Natural killer cell treated with Interleukin-12 subunit alpha and Interleukin-12 subunit beta and Interleukin-15 and Interleukin-18, amount 100 ng/mL, for 72 hours (primary cell): ENCODE data around the gene NRF1. TPM values are rescaled to one million over a fixed set of nuclear protein-coding genes. Genes with fewer than 3 reads are reported as not detected.

ENCODE experiments used
- ATAC-seq, 2 donors: fragments of 150-1000 bp; cut with Tn5 transposase in 1 of 2; sonication (Bioruptor Pico), chemical (Tn5 transposase) in 1 of 2; 2 replicates each; pipeline ENCODE4 v1.10.0; 2021
- DNase-seq: peaks from one replicate; pipeline ENCODE4 v3.0.0; 2022; ENCODE audit warnings: low spot score
- H3K27ac Mint-ChIP-seq, 2 donors: 1 replicate in 1 of 2; 2 replicates in 1 of 2; pipeline ENCODE4 v1.8.0; 2022; ENCODE audit warnings: mixed read lengths in 2 of 2, mild to moderate bottlenecking in 1 of 2, moderate library complexity in 1 of 2
- H3K27me3 Mint-ChIP-seq, 2 donors: 1 replicate in 1 of 2; 2 replicates in 1 of 2; pipeline ENCODE4 v1.8.0; 2022; ENCODE audit warnings: mixed read lengths in 2 of 2
- H3K36me3 Mint-ChIP-seq: one replicate; pipeline ENCODE4 v1.8.0; 2022; ENCODE audit warnings: mixed read lengths
- H3K4me1 Mint-ChIP-seq, 2 donors: 1 replicate in 1 of 2; 2 replicates in 1 of 2; pipeline ENCODE4 v1.8.0; 2022; ENCODE audit warnings: low read depth in 2 of 2, mixed read lengths in 2 of 2, mild to moderate bottlenecking in 1 of 2
- H3K4me3 Mint-ChIP-seq: one replicate; pipeline ENCODE4 v1.8.0; 2022; ENCODE audit warnings: mixed read lengths
- H3K9me3 Mint-ChIP-seq: 2 replicates; pipeline ENCODE4 v1.8.0; 2022; ENCODE audit warnings: mixed read lengths
- total RNA-seq, 2 donors: library from RNA; stranded (reverse); gene quantifications; one replicate each; pipeline ENCODE4 v1.2.3, GENCODE V29; 2022

The NRF1 gene
- total RNA-seq, 2 donors from 2014 or later: 27.6 to 31.9 TPM

- no peak for ATAC-seq
Measured at GRCh38 chr7:129688503-129689222, 77.1 kb downstream of the NRF1 start.

GRCh38 chr7:129689995-129690581 is 78.6 kb downstream of the NRF1 start:
- H3K36me3 Mint-ChIP-seq: peaks cover 17% of the 10 kb centered on the region
- H3K9me3 Mint-ChIP-seq: no peaks in the 10 kb centered on the region
- H3K4me3 Mint-ChIP-seq: no peak overlapping the region
- H3K4me1 Mint-ChIP-seq: peaks cover 2 to 5% of the 10 kb centered on the region in 2 donors
- ATAC-seq (no peak), DNase-seq (no peak)
- no peaks in the 10 kb centered on the region for H3K27me3 Mint-ChIP-seq
- no peak overlapping the region for H3K27ac Mint-ChIP-seq

More at GRCh38 chr7:129688503-129689222, 77.1 kb downstream of the NRF1 start:
- Mint-ChIP-seq H3K36me3 (peaks cover 13% of the 10 kb centered on the region), H3K27ac (no peak overlapping the region), H3K4me1 (peaks cover 2 to 5% of the 10 kb centered on the region in 2 donors), H3K9me3 (no peaks in the 10 kb centered on the region), H3K27me3 (no peaks in the 10 kb centered on the region), H3K4me3 (no peak overlapping the region)
- DNase-seq: no peak

- H3K4me1 Mint-ChIP-seq: peaks cover 2 to 5% of the 10 kb centered on the region in 2 donors
- no peaks in the 10 kb centered on the region for H3K9me3 Mint-ChIP-seq
- no peaks in the 10 kb centered on the region for H3K27me3 Mint-ChIP-seq
- peaks cover 17% of the 10 kb centered on the region for H3K36me3 Mint-ChIP-seq
- no peak for DNase-seq
- H3K4me3 Mint-ChIP-seq: no peak overlapping the region
- no peak overlapping the region for H3K27ac Mint-ChIP-seq
- no peak for ATAC-seq
Measured at GRCh38 chr7:129690701-129691100, 79.2 kb downstream of the NRF1 start.

- DNase-seq (no peak), ATAC-seq (no peak)
- H3K27me3 Mint-ChIP-seq: no peaks in the 10 kb centered on the region
- H3K27ac Mint-ChIP-seq: peak overlapping the region in 1 of 2 donors; percentile 74
- peaks cover 0 to 3% of the 10 kb centered on the region in 2 donors for H3K4me1 Mint-ChIP-seq
- H3K4me3 Mint-ChIP-seq: no peak overlapping the region
- H3K9me3 Mint-ChIP-seq: no peaks in the 10 kb centered on the region
- H3K36me3 Mint-ChIP-seq: peaks cover 4% of the 10 kb centered on the region
Measured at GRCh38 chr7:129698516-129699418, 87.2 kb downstream of the NRF1 start.

GRCh38 chr7:129702316-129702715 is 90.8 kb downstream of the NRF1 start:
- no peaks in the 10 kb centered on the region for H3K27me3 Mint-ChIP-seq
- ATAC-seq: no peak
- no peak overlapping the region for H3K27ac Mint-ChIP-seq

GRCh38 chr7:129702761-129703338 is 91.3 kb downstream of the NRF1 start:
- H3K4me1 Mint-ChIP-seq: peaks cover 16 to 21% of the 10 kb centered on the region in 2 donors
- ATAC-seq (no peak), DNase-seq (no peak)
- H3K4me3 Mint-ChIP-seq: no peak overlapping the region
- no peaks in the 10 kb centered on the region for H3K36me3 Mint-ChIP-seq
- H3K9me3 Mint-ChIP-seq: no peaks in the 10 kb centered on the region
- no peak overlapping the region for H3K27ac Mint-ChIP-seq
- no peaks in the 10 kb centered on the region for H3K27me3 Mint-ChIP-seq

More at GRCh38 chr7:129702316-129702715, 90.8 kb downstream of the NRF1 start:
- Mint-ChIP-seq H3K4me3 (no peak overlapping the region), H3K36me3 (no peaks in the 10 kb centered on the region), H3K9me3 (no peaks in the 10 kb centered on the region), H3K4me1 (peaks cover 12 to 16% of the 10 kb centered on the region in 2 donors)
- no peak for DNase-seq

- H3K4me1 Mint-ChIP-seq: peaks cover 20 to 27% of the 10 kb centered on the region in 2 donors
- no peaks in the 10 kb centered on the region for H3K36me3 Mint-ChIP-seq
- no peak overlapping the region for H3K4me3 Mint-ChIP-seq
- H3K27ac Mint-ChIP-seq: no peak overlapping the region
- no peaks in the 10 kb centered on the region for H3K9me3 Mint-ChIP-seq
- ATAC-seq (no peak), DNase-seq (no peak)
- no peaks in the 10 kb centered on the region for H3K27me3 Mint-ChIP-seq
Measured at GRCh38 chr7:129703751-129704150, 92.2 kb downstream of the NRF1 start.

- H3K36me3 Mint-ChIP-seq: peaks cover 16% of the 10 kb centered on the region
- H3K9me3 Mint-ChIP-seq: no peaks in the 10 kb centered on the region
- H3K27ac Mint-ChIP-seq: no peak overlapping the region
- H3K4me1 Mint-ChIP-seq: peaks cover 16 to 27% of the 10 kb centered on the region in 2 donors
- DNase-seq: no peak
- peak overlapping the region; percentile 45 for H3K4me3 Mint-ChIP-seq
- no peaks in the 10 kb centered on the region for H3K27me3 Mint-ChIP-seq
- ATAC-seq: peak in 1 of 2 donors; percentile 48
Measured at GRCh38 chr7:129707910-129708499, 96.5 kb downstream of the NRF1 start.

GRCh38 chr7:129713544-129713943 is 102.0 kb downstream of the NRF1 start:
- Mint-ChIP-seq H3K27ac (no peak overlapping the region), H3K27me3 (no peaks in the 10 kb centered on the region), H3K36me3 (peaks cover 28% of the 10 kb centered on the region), H3K4me1 (no peaks in the 10 kb centered on the region), H3K9me3 (no peaks in the 10 kb centered on the region), H3K4me3 (no peak overlapping the region)
- ATAC-seq (no peak), DNase-seq (no peak)

- Mint-ChIP-seq H3K9me3 (no peaks in the 10 kb centered on the region), H3K4me1 (no peaks in the 10 kb centered on the region), H3K27ac (no peak overlapping the region), H3K4me3 (no peak overlapping the region), H3K27me3 (no peaks in the 10 kb centered on the region), H3K36me3 (peaks cover 34% of the 10 kb centered on the region)
- DNase-seq (no peak), ATAC-seq (no peak)
Measured at GRCh38 chr7:129714514-129715063, 103.1 kb downstream of the NRF1 start.

- no peak overlapping the region for H3K27ac Mint-ChIP-seq
- ATAC-seq (no peak), DNase-seq (no peak)
- H3K4me3 Mint-ChIP-seq: no peak overlapping the region
- H3K27me3 Mint-ChIP-seq: no peaks in the 10 kb centered on the region
- peaks cover 0 to 2% of the 10 kb centered on the region in 2 donors for H3K4me1 Mint-ChIP-seq
- H3K36me3 Mint-ChIP-seq: peaks cover 28% of the 10 kb centered on the region
- no peaks in the 10 kb centered on the region for H3K9me3 Mint-ChIP-seq
Measured at GRCh38 chr7:129719980-129720732, 108.6 kb downstream of the NRF1 start.

- ATAC-seq (no peak), DNase-seq (no peak)
- H3K27me3 Mint-ChIP-seq: no peaks in the 10 kb centered on the region
- H3K4me3 Mint-ChIP-seq: no peak overlapping the region
- H3K36me3 Mint-ChIP-seq: peaks cover 28% of the 10 kb centered on the region
- H3K27ac Mint-ChIP-seq: no peak overlapping the region
- peaks cover 0 to 2% of the 10 kb centered on the region in 2 donors for H3K4me1 Mint-ChIP-seq
- no peaks in the 10 kb centered on the region for H3K9me3 Mint-ChIP-seq
Measured at GRCh38 chr7:129721068-129721467, 109.5 kb downstream of the NRF1 start.
